CD14-positive monocyte (primary cell): ENCODE measurements around the gene CUL2. TPM values are rescaled to one million over a fixed set of nuclear protein-coding genes. Genes with fewer than 3 reads are reported as not detected.

ENCODE experiments used
- DNase-seq, 3 donors: peaks; one replicate each; pipeline ENCODE4 v3.0.0-alpha.2; 2011 to 2022
- H2AFZ ChIP-seq: 2 replicates; pipeline ENCODE4 v1.6.0; 2012; ENCODE audit warnings: mild to moderate bottlenecking, low read depth, low read length, inconsistent platforms; ENCODE audit not compliant: insufficient read depth, poor library complexity, severe bottlenecking
- H3K27ac ChIP-seq, 2 donors: 1 replicate in 1 of 2; 2 replicates in 1 of 2; pipeline ENCODE4 v1.5.1; 2012 to 2013; ENCODE audit warnings: low read length in 2 of 2, control low read depth in 1 of 2, inconsistent platforms in 1 of 2, low read depth in 1 of 2, mild to moderate bottlenecking in 1 of 2
- H3K27me3 ChIP-seq, 2 donors: one replicate each; pipeline versions ENCODE4 v1.6.0 to v1.6.1; 2011 to 2013; ENCODE audit warnings: low read length in 2 of 2; ENCODE audit not compliant: control insufficient read depth in 2 of 2, insufficient read depth in 2 of 2
- H3K36me3 ChIP-seq, 2 donors: replicated peaks in 1 of 2; 1 replicate in 1 of 2; 2 replicates in 1 of 2; pipeline versions ENCODE4 v1.5.1 to v1.6.1; 2012 to 2013; ENCODE audit warnings: low read length in 2 of 2, control low read depth in 1 of 2, inconsistent platforms in 1 of 2, mild to moderate bottlenecking in 1 of 2; ENCODE audit not compliant: insufficient read depth in 2 of 2, control insufficient read depth in 1 of 2
- H3K4me1 ChIP-seq, 2 donors: 1 replicate in 1 of 2; 2 replicates in 1 of 2; pipeline versions ENCODE4 v1.5.1 to v1.6.1; 2012 to 2013; ENCODE audit warnings: low read length in 2 of 2, control low read depth in 1 of 2, inconsistent platforms in 1 of 2, mild to moderate bottlenecking in 1 of 2, moderate library complexity in 1 of 2; ENCODE audit not compliant: insufficient read depth in 2 of 2, control insufficient read depth in 1 of 2
- H3K4me2 ChIP-seq: replicated peaks from 2 replicates; pipeline ENCODE3; 2012; ENCODE audit warnings: low read length, moderate library complexity, mild to moderate bottlenecking; ENCODE audit not compliant: poor library complexity, severe bottlenecking; ENCODE audit errors: extremely low read depth
- H3K4me3 ChIP-seq, 3 experiments: fragments of 200-600 bp in 1 of 3; sonication (generic) in 1 of 3; replicated peaks in 1 of 3; 1 replicate in 2 of 3; 2 replicates in 1 of 3; pipeline ENCODE4 v1.5.1; 2011 to 2013; ENCODE audit warnings: low read length in 3 of 3, mild to moderate bottlenecking in 3 of 3, control low read depth in 2 of 3, low read depth in 2 of 3, inconsistent platforms in 1 of 3, moderate library complexity in 1 of 3
- H3K79me2 ChIP-seq: 2 replicates; pipeline ENCODE4 v1.6.0; 2012; ENCODE audit warnings: mild to moderate bottlenecking, control low read depth, inconsistent platforms, low read length, moderate library complexity; ENCODE audit not compliant: insufficient read depth
- H3K9ac ChIP-seq: 2 replicates; pipeline ENCODE4 v1.6.0; 2017; ENCODE audit warnings: low read length, mild to moderate bottlenecking; ENCODE audit not compliant: insufficient read depth, poor library complexity, severe bottlenecking
- H3K9me3 ChIP-seq, 2 donors: replicated peaks in 1 of 2; 1 replicate in 1 of 2; 2 replicates in 1 of 2; pipeline versions ENCODE4 v1.5.1 to v1.6.1; 2012 to 2013; ENCODE audit warnings: low read length in 2 of 2, control low read depth in 1 of 2; ENCODE audit not compliant: control insufficient read depth in 1 of 2, insufficient read depth in 1 of 2
- H4K20me1 ChIP-seq: 2 replicates; pipeline ENCODE4 v1.6.0; 2012; ENCODE audit warnings: mild to moderate bottlenecking, low read length, control low read depth, moderate library complexity; ENCODE audit not compliant: insufficient read depth
- H3K27ac Mint-ChIP-seq, 7 donors: one replicate each; pipeline ENCODE4 v1.8.0; 2020; ENCODE audit warnings: mild to moderate bottlenecking in 7 of 7, mixed read lengths in 7 of 7, moderate library complexity in 6 of 7, inconsistent platforms in 2 of 7
- H3K27me3 Mint-ChIP-seq, 3 donors: one replicate each; pipeline ENCODE4 v1.8.0; 2021 to 2022; ENCODE audit warnings: low read depth in 3 of 3, mild to moderate bottlenecking in 3 of 3, mixed read lengths in 3 of 3, moderate library complexity in 3 of 3, inconsistent platforms in 1 of 3
- H3K36me3 Mint-ChIP-seq, 2 donors: one replicate each; pipeline ENCODE4 v1.8.0; 2020; ENCODE audit warnings: mixed read lengths in 2 of 2, inconsistent platforms in 1 of 2, mild to moderate bottlenecking in 1 of 2
- H3K4me1 Mint-ChIP-seq: one replicate; pipeline ENCODE4 v1.8.0; 2020; ENCODE audit warnings: mild to moderate bottlenecking, mixed read lengths
- H3K4me3 Mint-ChIP-seq, 2 donors: one replicate each; pipeline ENCODE4 v1.8.0; 2020; ENCODE audit warnings: mild to moderate bottlenecking in 2 of 2, mixed read lengths in 2 of 2, moderate library complexity in 1 of 2
- H3K9me3 Mint-ChIP-seq, 7 donors: one replicate each; pipeline ENCODE4 v1.8.0; 2020 to 2022; ENCODE audit warnings: mixed read lengths in 7 of 7, mild to moderate bottlenecking in 6 of 7, moderate library complexity in 6 of 7, inconsistent platforms in 2 of 7
- CTCF ChIP-seq: fragments of 200-600 bp; IDR thresholded peaks from one replicate; pipeline ENCODE4 v1.8.0; 2022; ENCODE audit warnings: antibody characterized with exemption, mild to moderate bottlenecking
- WGBS: methylation state at CpG from one replicate; pipeline ENCODE4 v1.1.5; 2013; ENCODE audit warnings: missing lambda C conversion rate; ENCODE audit not compliant: insufficient coverage; 5-methylcytosine and 5-hydroxymethylcytosine counted together
- intact Hi-C, 2 donors: fragments of 100-400 bp; cut with micrococcal nuclease; formaldehyde crosslinking; loops; one replicate each; pipeline versions ENCODE4 v1.15.0 to v1.15.1; 2023
- polyA plus RNA-seq, 3 donors: library from polyadenylated mRNA; depleted of rRNA in 1 of 3; unstranded in 2 of 3; stranded (reverse) in 1 of 3; fragments of 300-500 nt in 2 of 3; fragments of >200 nt in 1 of 3; fragmentation: Illumina TruSeq in 2 of 3; gene quantifications; 1 replicate in 2 of 3; 2 replicates in 1 of 3; pipeline ENCODE4 v1.2.3, GENCODE V29; 2012 to 2021

The CUL2 gene
- polyA plus RNA-seq, 3 donors = 10.2 to 22.8 (median 12.9) TPM

- H3K9me3 Mint-ChIP-seq = peaks cover 0 to 2% (median 0%) of the 10 kb centered on the region in 7 donors
- H3K36me3 Mint-ChIP-seq = peaks cover 0 to 4% of the 10 kb centered on the region in 2 donors
- no CpG with 5 or more reads among the region's 1 CpG for WGBS
- no peak overlapping the region for H3K9ac ChIP-seq
- no peak overlapping the region for H3K4me3 Mint-ChIP-seq
- H3K79me2 ChIP-seq = peaks cover 14% of the 10 kb centered on the region
- peak overlapping the region in 2 of 7 donors; percentile 2 to 98 for H3K27ac Mint-ChIP-seq
- no peak for TF ChIP-seq CTCF
- H3K4me2 ChIP-seq = no peak overlapping the region
- no peak overlapping the region for H3K27ac ChIP-seq
- DNase-seq = no peak
- H3K27me3 Mint-ChIP-seq = peaks cover 0 to 3% (median 0%) of the 10 kb centered on the region in 3 donors
- no peaks in the 10 kb centered on the region for H3K27me3 ChIP-seq
- H3K4me1 ChIP-seq = peaks cover 13 to 19% of the 10 kb centered on the region in 2 donors
- intact Hi-C loops = loop anchor here (5.0 kb wide), 3 partner anchors 37 to 323 kb away; partner anchors contain the start of gene CUL2 (in 1 of the 2)
- H3K36me3 ChIP-seq = no peaks in the 10 kb centered on the region
- H2AFZ ChIP-seq = no peak overlapping the region
- no peak overlapping the region for H3K4me3 ChIP-seq
- peaks cover 15% of the 10 kb centered on the region for H3K4me1 Mint-ChIP-seq
- no peaks in the 10 kb centered on the region for H4K20me1 ChIP-seq
- H3K9me3 ChIP-seq = no peaks in the 10 kb centered on the region
Measured at GRCh38 chr10:35129185-35129674, 39.1 kb upstream of the CUL2 start.

GRCh38 chr10:35127289-35127891, 37.2 kb upstream of the CUL2 start:
- peak overlapping the region; percentile 97 for H3K9ac ChIP-seq
- no peaks in the 10 kb centered on the region for H3K36me3 ChIP-seq
- H3K4me1 Mint-ChIP-seq = peaks cover 14% of the 10 kb centered on the region
- peaks cover 0 to 2% (median 0%) of the 10 kb centered on the region in 7 donors for H3K9me3 Mint-ChIP-seq
- H3K79me2 ChIP-seq = peaks cover 14% of the 10 kb centered on the region
- intact Hi-C loops = loop anchor here (2.0 to 5.0 kb wide), 5 partner anchors 35 to 325 kb away; partner anchors contain the start of gene CUL2 (in 2 of the 2)
- no peaks in the 10 kb centered on the region for H3K27me3 Mint-ChIP-seq
- H3K27ac ChIP-seq = peak overlapping the region; percentile 99
- peak overlapping the region; percentile 86 to 90 for H3K4me3 Mint-ChIP-seq
- H3K4me2 ChIP-seq = peak overlapping the region; percentile 69
- H2AFZ ChIP-seq = peak overlapping the region; percentile 11
- H3K27me3 ChIP-seq = no peaks in the 10 kb centered on the region
- H3K36me3 Mint-ChIP-seq = peaks cover 0 to 4% of the 10 kb centered on the region in 2 donors
- H3K4me3 ChIP-seq = peak overlapping the region; percentile 75 to 81 (median 80)
- TF ChIP-seq CTCF = no peak
- no peaks in the 10 kb centered on the region for H3K9me3 ChIP-seq
- peak; percentile 61 to 76 (median 63) for DNase-seq
- peaks cover 13 to 19% of the 10 kb centered on the region in 2 donors for H3K4me1 ChIP-seq
- H3K27ac Mint-ChIP-seq = peak overlapping the region; percentile 98 to 100 (median 99)
- no peaks in the 10 kb centered on the region for H4K20me1 ChIP-seq
- under 1% methylated on average over 50 of the region's 56 CpGs for WGBS
